D721Med (cell line): ENCODE data around the gene MTMR3.

ENCODE experiments used
- DNase-seq: peaks from one replicate; pipeline ENCODE4 v3.0.0; 2011; ENCODE audit warnings: low spot score; ENCODE audit not compliant: insufficient read length
- FAIRE-seq: peaks from 2 replicates; lab custom pipeline; 2011; peaks lifted over from hg19 to GRCh38; lab: Jason Lieb, UNC
- TF ChIP-seq, protein P1 (sequence below): IDR thresholded peaks from 2 replicates; pipeline ENCODE4 v1.5.1; 2012; ENCODE audit warnings: mild to moderate bottlenecking, control low read depth; ENCODE audit not compliant: insufficient read depth; ENCODE audit errors: missing control alignments

MTMR3 gene

DNA sequence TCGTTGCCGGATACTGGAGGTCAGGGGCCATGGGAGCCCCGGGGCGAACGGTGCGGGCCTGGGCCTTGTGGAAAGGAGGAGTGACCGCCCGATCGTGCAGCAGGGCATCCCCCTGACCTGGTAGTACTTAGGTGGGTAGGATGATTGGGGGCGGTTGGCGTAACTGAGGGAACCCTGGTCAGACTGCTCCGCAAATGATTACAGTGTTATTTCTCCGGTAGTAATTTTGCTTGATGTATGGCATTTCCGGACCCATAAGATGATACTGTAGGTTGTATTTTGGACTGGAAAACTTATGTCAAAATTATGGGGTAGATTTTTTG is 762 bp downstream of the MTMR3 start:
- TF ChIP-seq, protein P1, sequence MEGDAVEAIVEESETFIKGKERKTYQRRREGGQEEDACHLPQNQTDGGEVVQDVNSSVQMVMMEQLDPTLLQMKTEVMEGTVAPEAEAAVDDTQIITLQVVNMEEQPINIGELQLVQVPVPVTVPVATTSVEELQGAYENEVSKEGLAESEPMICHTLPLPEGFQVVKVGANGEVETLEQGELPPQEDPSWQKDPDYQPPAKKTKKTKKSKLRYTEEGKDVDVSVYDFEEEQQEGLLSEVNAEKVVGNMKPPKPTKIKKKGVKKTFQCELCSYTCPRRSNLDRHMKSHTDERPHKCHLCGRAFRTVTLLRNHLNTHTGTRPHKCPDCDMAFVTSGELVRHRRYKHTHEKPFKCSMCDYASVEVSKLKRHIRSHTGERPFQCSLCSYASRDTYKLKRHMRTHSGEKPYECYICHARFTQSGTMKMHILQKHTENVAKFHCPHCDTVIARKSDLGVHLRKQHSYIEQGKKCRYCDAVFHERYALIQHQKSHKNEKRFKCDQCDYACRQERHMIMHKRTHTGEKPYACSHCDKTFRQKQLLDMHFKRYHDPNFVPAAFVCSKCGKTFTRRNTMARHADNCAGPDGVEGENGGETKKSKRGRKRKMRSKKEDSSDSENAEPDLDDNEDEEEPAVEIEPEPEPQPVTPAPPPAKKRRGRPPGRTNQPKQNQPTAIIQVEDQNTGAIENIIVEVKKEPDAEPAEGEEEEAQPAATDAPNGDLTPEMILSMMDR = no peak
- FAIRE-seq (no peak), DNase-seq (no peak)

GRCh38 chr22:29885610-29886009 is 2.6 kb downstream of the MTMR3 start:
- no peak for FAIRE-seq
- TF ChIP-seq, protein P1 = no peak

DNA sequence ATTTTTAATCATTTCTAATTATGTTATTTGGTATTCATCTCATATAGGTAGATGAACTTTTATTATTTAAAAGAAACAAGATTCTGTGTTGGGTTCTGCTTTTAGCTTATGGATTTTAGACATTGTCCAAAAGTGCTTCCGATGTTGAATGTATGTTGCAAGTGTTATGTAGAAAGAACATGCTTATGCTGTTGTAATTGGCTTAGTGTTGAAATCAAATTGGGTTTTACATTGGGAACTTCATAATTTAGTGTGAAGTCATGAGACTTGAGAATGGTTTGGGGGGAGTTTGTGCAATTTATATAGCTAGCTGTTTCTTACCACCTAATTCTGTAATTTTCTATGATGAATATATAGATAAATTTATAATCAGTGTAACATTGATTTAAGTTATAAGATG is 3.6 kb downstream of the MTMR3 start:
- DNase-seq (no peak), FAIRE-seq (no peak)

More at GRCh38 chr22:29885610-29886009, 2.6 kb downstream of the MTMR3 start:
- no peak for DNase-seq

DNA sequence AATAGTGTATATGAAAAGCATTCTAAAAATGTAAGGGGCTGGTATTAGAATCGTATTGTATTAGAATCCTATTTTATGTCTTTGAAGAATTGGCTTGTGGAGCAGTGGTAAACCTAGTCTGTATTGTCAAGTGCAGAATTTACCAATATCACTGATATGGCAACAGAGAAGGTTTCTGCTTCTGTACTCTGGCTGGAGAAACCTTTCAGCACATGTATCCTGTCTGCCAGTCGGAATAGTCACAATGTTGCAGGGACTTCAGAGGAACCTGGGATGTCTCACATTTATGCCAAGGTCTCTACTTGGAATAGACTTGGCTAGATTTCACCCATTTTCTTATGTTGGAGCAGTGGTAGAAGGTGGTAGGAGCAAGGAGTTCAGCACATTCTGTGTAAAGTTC is 4.4 kb downstream of the MTMR3 start:
- FAIRE-seq (no peak), DNase-seq (no peak)
- TF ChIP-seq, protein P1 = no peak

More for the DNA sequence above, 3.6 kb downstream of the MTMR3 start:
- TF ChIP-seq, protein P1 = no peak

DNA sequence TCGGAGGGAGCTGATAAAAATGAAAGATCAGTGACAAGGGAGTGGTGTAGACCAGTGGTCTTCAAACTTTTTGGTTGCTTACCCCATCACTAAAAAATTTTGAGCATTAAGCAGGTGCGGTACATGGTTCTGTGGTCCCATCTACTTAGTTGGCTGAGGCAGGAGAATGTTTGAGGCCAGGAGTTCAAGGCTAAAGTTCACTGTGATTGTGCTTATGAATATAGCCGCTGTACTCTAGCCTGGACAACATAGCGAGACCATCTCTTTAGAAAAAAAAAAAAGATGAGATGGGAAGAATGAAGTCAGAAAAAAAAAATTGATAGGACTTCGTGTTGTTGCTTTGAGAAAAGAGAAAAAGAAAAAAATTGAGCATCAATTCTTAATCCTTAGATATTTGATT is 7.8 kb downstream of the MTMR3 start:
- DNase-seq (no peak), FAIRE-seq (no peak)
- TF ChIP-seq, protein P1 = no peak

GRCh38 chr22:29892315-29893156 is 9.6 kb downstream of the MTMR3 start:
- TF ChIP-seq, protein P1 = no peak
- FAIRE-seq = no peak
- no peak for DNase-seq

DNA sequence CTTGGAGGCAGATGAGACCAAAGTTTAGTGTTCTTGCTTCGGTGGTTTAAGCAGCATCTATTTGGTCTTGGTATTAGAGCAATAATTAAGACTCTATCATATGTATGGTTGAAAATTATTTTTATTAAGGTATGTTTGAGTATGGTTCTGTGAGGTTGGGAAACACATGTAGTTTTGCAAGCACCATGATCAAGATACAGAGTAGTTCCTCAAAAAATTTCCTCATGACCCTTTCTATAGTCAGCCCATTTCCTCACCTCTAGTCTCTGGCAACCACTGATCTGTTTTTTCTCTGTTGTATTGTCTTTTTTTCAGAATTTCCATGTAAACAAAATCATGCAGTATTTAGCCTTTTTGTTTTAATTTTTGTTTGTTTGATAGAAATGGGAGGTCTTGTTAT is 18.4 kb downstream of the MTMR3 start:
- DNase-seq = no peak
- FAIRE-seq = no peak
- TF ChIP-seq, protein P1 = no peak
